SIG-M5 treated with dmso at 0.1 percent for 504 hours (cell line): ENCODE measurements around the gene NCOA5.

Experiments used
- DNase-seq: peaks from one replicate; lab custom pipeline; 2025; ENCODE audit not compliant: unreplicated experiment; lab: John Stamatoyannopoulos, UW

Gene NCOA5

GRCh38 chr20:46018611-46019010, 71.2 kb downstream of the NCOA5 start:
- no peak for DNase-seq

DNA sequence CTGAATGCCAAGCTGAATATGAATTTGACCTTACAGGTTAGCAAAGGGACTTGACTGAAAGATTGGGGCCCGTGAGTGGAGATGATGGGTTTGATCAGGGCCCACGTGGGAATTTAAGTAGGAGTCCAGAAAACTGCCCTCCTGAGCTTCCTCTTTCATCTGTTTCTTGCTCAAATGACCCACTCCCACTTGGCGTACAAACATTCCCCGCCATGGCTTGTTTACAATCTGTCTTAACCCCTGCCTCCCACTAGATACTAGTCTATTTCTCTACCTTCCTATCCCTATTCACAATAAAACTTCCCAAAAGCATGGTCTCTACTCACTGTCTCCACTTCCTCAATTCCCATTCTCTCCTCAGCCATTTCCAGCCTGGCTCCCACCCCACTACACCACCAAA, 71.7 kb downstream of the NCOA5 start:
- DNase-seq: no peak

GRCh38 chr20:46017272-46017671, 72.5 kb downstream of the NCOA5 start:
- DNase-seq: no peak

GRCh38 chr20:46014517-46015396, 75.0 kb downstream of the NCOA5 start:
- DNase-seq: no peak

DNA sequence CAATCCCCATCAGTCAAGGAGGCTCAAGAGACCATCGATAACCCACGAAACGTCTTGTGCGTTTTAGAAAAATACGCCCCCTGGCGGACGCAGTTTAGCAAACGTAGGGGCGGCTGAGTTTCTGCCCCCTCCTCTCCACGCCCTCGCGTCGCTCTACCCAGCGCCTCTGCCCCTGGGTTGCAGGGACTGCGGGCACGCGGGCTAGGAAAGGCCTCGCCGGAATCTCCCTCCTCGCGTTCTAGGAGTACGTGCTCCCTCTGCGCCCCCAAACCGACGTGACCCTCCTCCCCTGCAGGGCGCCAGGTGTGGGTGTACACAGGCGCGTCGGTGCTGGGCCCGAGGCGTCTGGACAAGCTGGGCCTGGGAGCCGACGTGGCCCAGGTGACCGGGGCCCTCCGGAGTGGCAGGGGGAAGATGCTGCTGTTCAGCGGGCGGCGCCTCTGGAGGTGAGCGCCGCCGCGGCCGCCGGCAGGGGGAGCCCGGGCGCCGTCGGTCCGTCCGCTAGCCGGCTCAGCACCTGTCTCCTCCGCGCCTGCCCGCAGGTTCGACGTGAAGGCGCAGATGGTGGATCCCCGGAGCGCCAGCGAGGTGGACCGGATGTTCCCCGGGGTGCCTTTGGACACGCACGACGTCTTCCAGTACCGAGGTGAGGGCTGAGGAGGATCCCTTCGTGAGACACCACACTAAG, 75.8 kb downstream of the NCOA5 start:
- peak; percentile 41 for DNase-seq

DNA sequence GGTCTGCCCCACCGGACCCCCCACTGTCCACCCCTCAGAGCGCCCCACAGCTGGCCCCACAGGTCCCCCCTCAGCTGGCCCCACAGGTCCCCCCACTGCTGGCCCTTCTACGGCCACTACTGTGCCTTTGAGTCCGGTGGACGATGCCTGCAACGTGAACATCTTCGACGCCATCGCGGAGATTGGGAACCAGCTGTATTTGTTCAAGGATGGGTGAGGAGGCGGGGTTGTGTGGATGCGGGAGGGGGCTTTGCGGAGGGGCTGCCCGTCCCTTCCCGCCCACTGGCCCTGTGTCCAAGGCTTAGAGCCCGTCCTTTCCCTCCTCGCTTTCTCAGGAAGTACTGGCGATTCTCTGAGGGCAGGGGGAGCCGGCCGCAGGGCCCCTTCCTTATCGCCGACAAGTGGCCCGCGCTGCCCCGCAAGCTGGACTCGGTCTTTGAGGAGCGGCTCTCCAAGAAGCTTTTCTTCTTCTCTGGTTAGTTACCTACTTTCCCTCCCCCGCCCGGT, 76.4 kb downstream of the NCOA5 start:
- DNase-seq: no peak

- DNase-seq: peak; percentile 41
Measured at GRCh38 chr20:46012921-46013320, 76.8 kb downstream of the NCOA5 start.

DNA sequence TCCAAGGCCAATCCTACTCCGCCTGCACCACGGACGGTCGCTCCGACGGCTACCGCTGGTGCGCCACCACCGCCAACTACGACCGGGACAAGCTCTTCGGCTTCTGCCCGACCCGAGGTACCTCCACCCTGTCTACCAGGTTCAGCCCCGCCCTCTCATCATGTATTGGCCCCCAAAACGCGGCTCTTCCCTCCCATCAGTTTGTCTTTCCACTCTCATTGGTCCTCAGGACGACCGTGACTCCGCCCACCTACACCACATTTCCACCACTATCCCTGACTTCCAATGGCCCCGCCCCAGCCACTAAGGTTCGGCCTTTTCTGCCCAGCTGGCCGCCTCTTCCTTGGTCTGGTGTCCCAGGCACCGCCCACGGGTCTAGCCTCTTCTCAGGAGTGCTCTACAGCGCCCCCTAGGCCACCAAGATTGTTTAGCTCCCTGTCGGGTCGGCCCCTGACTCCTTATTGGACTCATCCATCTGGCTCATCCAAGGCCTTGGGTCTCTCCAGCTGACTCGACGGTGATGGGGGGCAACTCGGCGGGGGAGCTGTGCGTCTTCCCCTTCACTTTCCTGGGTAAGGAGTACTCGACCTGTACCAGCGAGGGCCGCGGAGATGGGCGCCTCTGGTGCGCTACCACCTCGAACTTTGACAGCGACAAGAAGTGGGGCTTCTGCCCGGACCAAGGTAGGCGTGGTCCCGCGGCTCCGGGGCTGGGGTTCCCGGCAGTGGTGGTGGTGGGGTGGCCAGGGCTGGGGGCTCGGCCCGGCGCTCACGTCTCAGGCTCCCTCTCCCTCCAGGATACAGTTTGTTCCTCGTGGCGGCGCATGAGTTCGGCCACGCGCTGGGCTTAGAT, 77.9 kb downstream of the NCOA5 start:
- DNase-seq: no peak
